HG03108 (cell line): ENCODE results near the gene ABCA4.

Experiments
- ATAC-seq: cut with Tn5 transposase; IDR thresholded peaks from one replicate; pipeline ENCODE4 v1.9.1; 2021; ENCODE audit warnings: moderate library complexity; ENCODE audit not compliant: unreplicated experiment

ABCA4 gene

GRCh38 chr1:94031154-94031553, 89.8 kb downstream of the ABCA4 start:
- ATAC-seq: no peak

GRCh38 chr1:94029130-94029993, 91.6 kb downstream of the ABCA4 start:
- ATAC-seq: no peak

- no peak for ATAC-seq
Observed at GRCh38 chr1:94027721-94028515, 93.0 kb downstream of the ABCA4 start.

- no peak for ATAC-seq
Observed at GRCh38 chr1:94026619-94027380, 94.1 kb downstream of the ABCA4 start.

GRCh38 chr1:94025383-94026340, 95.3 kb downstream of the ABCA4 start:
- ATAC-seq: no peak

GRCh38 chr1:94024104-94024792, 96.7 kb downstream of the ABCA4 start:
- ATAC-seq: no peak

- ATAC-seq: no peak
Observed at GRCh38 chr1:94022471-94023189, 98.3 kb downstream of the ABCA4 start.

- ATAC-seq: no peak
Observed at GRCh38 chr1:94020764-94021579, 100.0 kb downstream of the ABCA4 start.

- ATAC-seq: no peak
Observed at GRCh38 chr1:94019327-94019726, 101.6 kb downstream of the ABCA4 start.

GRCh38 chr1:94017155-94017829, 103.7 kb downstream of the ABCA4 start:
- no peak for ATAC-seq

GRCh38 chr1:94015489-94015817, 105.5 kb downstream of the ABCA4 start:
- no peak for ATAC-seq

- no peak for ATAC-seq
Observed at GRCh38 chr1:94014635-94015488, 106.1 kb downstream of the ABCA4 start.

- no peak for ATAC-seq
Observed at GRCh38 chr1:94014087-94014486, 106.9 kb downstream of the ABCA4 start.

- ATAC-seq: no peak
Observed at GRCh38 chr1:94013367-94013878, 107.5 kb downstream of the ABCA4 start.

- ATAC-seq: no peak
Observed at GRCh38 chr1:94012708-94013366, 108.1 kb downstream of the ABCA4 start.
